Immature natural killer cell (primary cell): Measurements from ENCODE around the gene SH3PXD2A. TPM values are rescaled to one million over a fixed set of nuclear protein-coding genes. Genes with fewer than 3 reads are reported as not detected.
"Not testable (repeated sequence)": the region's sequence is repeated elsewhere in the genome, so short reads cannot be mapped to it uniquely, and the experiment has no call there.

ENCODE experiments used
- DNase-seq, 3 donors: peaks; one replicate each; pipeline ENCODE4 v3.0.0; 2022; ENCODE audit warnings: mixed read lengths in 1 of 3
- H3K27ac Mint-ChIP-seq, 6 donors: one replicate each; pipeline ENCODE4 v1.8.0; 2020; ENCODE audit warnings: mixed read lengths in 6 of 6, mild to moderate bottlenecking in 5 of 6, inconsistent platforms in 4 of 6, moderate library complexity in 3 of 6
- H3K27me3 Mint-ChIP-seq, 3 donors: one replicate each; pipeline ENCODE4 v1.8.0; 2020 to 2021; ENCODE audit warnings: low read depth in 3 of 3, mild to moderate bottlenecking in 3 of 3, mixed read lengths in 3 of 3, moderate library complexity in 3 of 3, inconsistent platforms in 1 of 3
- H3K36me3 Mint-ChIP-seq, 3 donors: one replicate each; pipeline ENCODE4 v1.8.0; 2020; ENCODE audit warnings: mixed read lengths in 3 of 3, inconsistent platforms in 2 of 3, mild to moderate bottlenecking in 2 of 3
- H3K4me1 Mint-ChIP-seq, 2 donors: one replicate each; pipeline ENCODE4 v1.8.0; 2020; ENCODE audit warnings: inconsistent platforms in 2 of 2, mild to moderate bottlenecking in 2 of 2, mixed read lengths in 2 of 2, moderate library complexity in 1 of 2
- H3K4me3 Mint-ChIP-seq, 5 donors: one replicate each; pipeline ENCODE4 v1.8.0; 2020; ENCODE audit warnings: mild to moderate bottlenecking in 5 of 5, mixed read lengths in 5 of 5, inconsistent platforms in 3 of 5, moderate library complexity in 3 of 5
- H3K9me3 Mint-ChIP-seq, 6 donors: one replicate each; pipeline ENCODE4 v1.8.0; 2020; ENCODE audit warnings: mild to moderate bottlenecking in 6 of 6, mixed read lengths in 6 of 6, inconsistent platforms in 4 of 6, moderate library complexity in 3 of 6
- polyA plus RNA-seq, 3 donors: library from polyadenylated mRNA; unstranded; fragments of 300-500 nt; fragmentation: Illumina TruSeq; gene quantifications; one replicate each; pipeline ENCODE4 v1.2.3, GENCODE V29; 2021

The SH3PXD2A gene
- polyA plus RNA-seq, 3 donors from 2014 or later: 0.07 to 0.43 TPM; not detected in 1

- no peak overlapping the region for H3K27ac Mint-ChIP-seq
- no peak overlapping the region for H3K4me3 Mint-ChIP-seq
- H3K27me3 Mint-ChIP-seq: peaks cover 0 to 10% (median 0%) of the 10 kb centered on the region in 3 donors
- no peaks in the 10 kb centered on the region for H3K9me3 Mint-ChIP-seq
- DNase-seq: no peak
- peaks cover 7 to 9% of the 10 kb centered on the region in 2 donors for H3K4me1 Mint-ChIP-seq
- H3K36me3 Mint-ChIP-seq: peaks cover 0 to 4% (median 0%) of the 10 kb centered on the region in 3 donors
These were observed 78.3 kb downstream of the SH3PXD2A start for GRCh38 chr10:103776878-103777591.

- no peaks in the 10 kb centered on the region for H3K9me3 Mint-ChIP-seq
- no peak overlapping the region for H3K27ac Mint-ChIP-seq
- no peak for DNase-seq
- H3K36me3 Mint-ChIP-seq: peaks cover 0 to under 1% (median 0%) of the 10 kb centered on the region in 3 donors
- no peak overlapping the region for H3K4me3 Mint-ChIP-seq
- peaks cover 0 to 7% (median 3%) of the 10 kb centered on the region in 3 donors for H3K27me3 Mint-ChIP-seq
- peaks cover 14 to 17% of the 10 kb centered on the region in 2 donors for H3K4me1 Mint-ChIP-seq
These were observed 79.6 kb downstream of the SH3PXD2A start for GRCh38 chr10:103775776-103776175.

GRCh38 chr10:103772846-103773245 lies 82.5 kb downstream of the SH3PXD2A start:
- Mint-ChIP-seq H3K4me3 (peak overlapping the region; percentile 89 to 92 (median 92)), H3K27ac (peak overlapping the region in 5 of 6 donors; percentile 20 to 93 (median 80)), H3K4me1 (peaks cover 14 to 17% of the 10 kb centered on the region in 2 donors)
- H3K36me3 Mint-ChIP-seq, H3K27me3 Mint-ChIP-seq, DNase-seq, H3K9me3 Mint-ChIP-seq: not testable (repeated sequence)

- Mint-ChIP-seq H3K4me3 (peak overlapping the region; percentile 89 to 92 (median 92)), H3K4me1 (peaks cover 14 to 17% of the 10 kb centered on the region in 2 donors), H3K27ac (peak overlapping the region; percentile 44 to 93 (median 82)), H3K27me3 (peaks cover 3 to 6% (median 4%) of the 10 kb centered on the region in 3 donors), H3K36me3 (no peaks in the 10 kb centered on the region), H3K9me3 (no peaks in the 10 kb centered on the region)
- peak; percentile 50 to 62 (median 61) for DNase-seq
These were observed 83.1 kb downstream of the SH3PXD2A start for GRCh38 chr10:103772096-103772845.

- Mint-ChIP-seq H3K27ac (peak overlapping the region in 1 of 6 donors; percentile 53), H3K4me1 (peaks cover 29 to 31% of the 10 kb centered on the region in 2 donors), H3K36me3 (no peaks in the 10 kb centered on the region), H3K27me3 (peaks cover 3 to 4% (median 3%) of the 10 kb centered on the region in 3 donors), H3K9me3 (no peaks in the 10 kb centered on the region), H3K4me3 (no peak overlapping the region)
- no peak for DNase-seq
These were observed 85.2 kb downstream of the SH3PXD2A start for GRCh38 chr10:103770139-103770538.

GRCh38 chr10:103769176-103769575 lies 86.2 kb downstream of the SH3PXD2A start:
- H3K27me3 Mint-ChIP-seq: peaks cover 2 to 4% (median 3%) of the 10 kb centered on the region in 3 donors
- peaks cover 38% of the 10 kb centered on the region in 2 donors for H3K4me1 Mint-ChIP-seq
- peak overlapping the region in 1 of 6 donors; percentile 2 for H3K27ac Mint-ChIP-seq
- no peaks in the 10 kb centered on the region for H3K9me3 Mint-ChIP-seq
- no peaks in the 10 kb centered on the region for H3K36me3 Mint-ChIP-seq
- DNase-seq: no peak
- peak overlapping the region in 1 of 5 donors; percentile 11 for H3K4me3 Mint-ChIP-seq

- H3K36me3 Mint-ChIP-seq: no peaks in the 10 kb centered on the region
- DNase-seq: no peak
- no peaks in the 10 kb centered on the region for H3K9me3 Mint-ChIP-seq
- H3K4me3 Mint-ChIP-seq: no peak overlapping the region
- peaks cover 2 to 8% (median 3%) of the 10 kb centered on the region in 3 donors for H3K27me3 Mint-ChIP-seq
- peaks cover 46 to 47% of the 10 kb centered on the region in 2 donors for H3K4me1 Mint-ChIP-seq
- peak overlapping the region in 2 of 6 donors; percentile 37 to 61 for H3K27ac Mint-ChIP-seq
These were observed 87.0 kb downstream of the SH3PXD2A start for GRCh38 chr10:103768345-103768744.

GRCh38 chr10:103767756-103768155 lies 87.6 kb downstream of the SH3PXD2A start:
- no peak overlapping the region for H3K4me3 Mint-ChIP-seq

GRCh38 chr10:103766751-103767505 lies 88.4 kb downstream of the SH3PXD2A start:
- DNase-seq: no peak
- H3K9me3 Mint-ChIP-seq: no peaks in the 10 kb centered on the region
- no peak overlapping the region for H3K27ac Mint-ChIP-seq
- no peaks in the 10 kb centered on the region for H3K36me3 Mint-ChIP-seq
- H3K4me3 Mint-ChIP-seq: no peak overlapping the region
- H3K27me3 Mint-ChIP-seq: peaks cover 2 to 8% (median 5%) of the 10 kb centered on the region in 3 donors
- H3K4me1 Mint-ChIP-seq: peaks cover 37 to 39% of the 10 kb centered on the region in 2 donors

More at GRCh38 chr10:103767756-103768155, 87.6 kb downstream of the SH3PXD2A start:
- no peak for DNase-seq
- Mint-ChIP-seq H3K36me3 (no peaks in the 10 kb centered on the region), H3K9me3 (no peaks in the 10 kb centered on the region), H3K27ac (peak overlapping the region in 2 of 6 donors; percentile 11 to 61), H3K4me1 (peaks cover 46 to 47% of the 10 kb centered on the region in 2 donors), H3K27me3 (peaks cover 2 to 8% (median 4%) of the 10 kb centered on the region in 3 donors)

- H3K27ac Mint-ChIP-seq: peak overlapping the region in 2 of 6 donors; percentile 17 to 28
- DNase-seq: peak; percentile 50 to 65 (median 56)
- no peaks in the 10 kb centered on the region for H3K36me3 Mint-ChIP-seq
- H3K27me3 Mint-ChIP-seq: peaks cover 0 to 8% (median 2%) of the 10 kb centered on the region in 3 donors
- H3K9me3 Mint-ChIP-seq: no peaks in the 10 kb centered on the region
- peak overlapping the region in 3 of 5 donors; percentile 32 to 35 (median 33) for H3K4me3 Mint-ChIP-seq
- peaks cover 31 to 33% of the 10 kb centered on the region in 2 donors for H3K4me1 Mint-ChIP-seq
These were observed 89.4 kb downstream of the SH3PXD2A start for GRCh38 chr10:103765981-103766380.

GRCh38 chr10:103765168-103765567 lies 90.2 kb downstream of the SH3PXD2A start:
- Mint-ChIP-seq H3K9me3 (no peaks in the 10 kb centered on the region), H3K36me3 (no peaks in the 10 kb centered on the region), H3K27ac (no peak overlapping the region), H3K4me3 (peak overlapping the region in 1 of 5 donors; percentile 31), H3K4me1 (peaks cover 31 to 33% of the 10 kb centered on the region in 2 donors), H3K27me3 (peaks cover 0 to 6% (median 2%) of the 10 kb centered on the region in 3 donors)
- no peak for DNase-seq

- H3K4me3 Mint-ChIP-seq: peak overlapping the region in 4 of 5 donors; percentile 51 to 76 (median 64)
- H3K36me3 Mint-ChIP-seq: no peaks in the 10 kb centered on the region
- H3K27me3 Mint-ChIP-seq: peaks cover 0 to 6% (median 2%) of the 10 kb centered on the region in 3 donors
- no peaks in the 10 kb centered on the region for H3K9me3 Mint-ChIP-seq
- no peak for DNase-seq
- H3K4me1 Mint-ChIP-seq: peaks cover 31 to 33% of the 10 kb centered on the region in 2 donors
- H3K27ac Mint-ChIP-seq: peak overlapping the region in 4 of 6 donors; percentile 43 to 58 (median 50)
These were observed 90.9 kb downstream of the SH3PXD2A start for GRCh38 chr10:103764296-103765088.
